Caco-2 (cell line): ENCODE results near the gene GADL1. TPM values are rescaled to one million over a fixed set of nuclear protein-coding genes. Genes with fewer than 3 reads are reported as not detected.

Experiments used
- BruUV-seq: library from RNA; stranded (reverse); fragments of 400-500 nt; replicated peaks from 2 replicates; lab custom pipeline; 2021; lab: Mats Ljungman, UMichigan
- CTCF ChIA-PET: fragments of 300-600 bp; sonication (Branson Sonifier 250); formaldehyde crosslinking; loops from one replicate; lab custom pipeline; 2022; ENCODE audit warnings: antibody characterized with exemption; lab: Charles Lee
- POLR2A ChIA-PET: fragments of 300-600 bp; sonication (Branson Sonifier 250); formaldehyde crosslinking; loops from one replicate; lab custom pipeline; 2022; ENCODE audit warnings: antibody characterized with exemption; lab: Charles Lee
- DNase-seq, 2 experiments: peaks; one replicate each; pipeline versions ENCODE4 v3.0.0 to v3.0.0-alpha.2; 2020 to 2022
- H3K27me3 ChIP-seq: replicated peaks from 2 replicates; pipeline ENCODE4 v1.6.0; 2011; ENCODE audit warnings: low read length; ENCODE audit not compliant: control insufficient read depth, insufficient read depth
- H3K36me3 ChIP-seq: 2 replicates; pipeline ENCODE4 v1.5.1; 2011; ENCODE audit warnings: low read length; ENCODE audit not compliant: control insufficient read depth, insufficient read depth
- H3K4me1 ChIP-seq: fragments of 250-450 bp; sonication (Bioruptor Pico); 2 replicates; pipeline ENCODE4 v1.5.1; 2020; ENCODE audit warnings: mild to moderate bottlenecking
- H3K4me3 ChIP-seq: 2 replicates; pipeline ENCODE4 v1.5.1; 2011; ENCODE audit warnings: low read depth, mild to moderate bottlenecking, control low read depth, low read length
- H3K9me3 ChIP-seq: fragments of 250-450 bp; sonication (Bioruptor Pico); 2 replicates; pipeline ENCODE4 v1.5.1; 2020; ENCODE audit warnings: mild to moderate bottlenecking, moderate library complexity
- H3K27ac Mint-ChIP-seq: one replicate; pipeline ENCODE4 v1.8.0; 2022; ENCODE audit warnings: mixed read lengths; ENCODE audit not compliant: unreplicated experiment
- H3K27me3 Mint-ChIP-seq: one replicate; pipeline ENCODE4 v1.8.0; 2022; ENCODE audit warnings: mixed read lengths; ENCODE audit not compliant: insufficient read depth, unreplicated experiment
- H3K36me3 Mint-ChIP-seq: one replicate; pipeline ENCODE4 v1.8.0; 2022; ENCODE audit warnings: mild to moderate bottlenecking, mixed read lengths; ENCODE audit not compliant: insufficient read depth, unreplicated experiment
- H3K4me1 Mint-ChIP-seq: one replicate; pipeline ENCODE4 v1.8.0; 2022; ENCODE audit warnings: low read depth, mixed read lengths; ENCODE audit not compliant: unreplicated experiment
- H3K4me3 Mint-ChIP-seq: one replicate; pipeline ENCODE4 v1.8.0; 2022; ENCODE audit warnings: mild to moderate bottlenecking, moderate library complexity, mixed read lengths; ENCODE audit not compliant: unreplicated experiment
- H3K9me3 Mint-ChIP-seq: one replicate; pipeline ENCODE4 v1.8.0; 2022; ENCODE audit warnings: mixed read lengths; ENCODE audit not compliant: unreplicated experiment
- intact Hi-C: fragments of 100-400 bp; cut with micrococcal nuclease; formaldehyde crosslinking; loops from one replicate; pipeline ENCODE4 v1.10.0; 2022; ENCODE audit not compliant: unreplicated experiment
- total RNA-seq: library from RNA; stranded (reverse); gene quantifications from 2 replicates; pipeline ENCODE4 v1.2.3, GENCODE V29; 2022
- TF ChIP-seq, protein P1 (sequence below), 2 experiments: fragments of 200-600 bp in 1 of 2; IDR thresholded peaks; 1 replicate in 1 of 2; 2 replicates in 1 of 2; pipeline versions ENCODE4 v1.5.1 to v1.8.0; 2011 to 2022; ENCODE audit warnings: antibody characterized with exemption in 1 of 2, control low read depth in 1 of 2, inconsistent platforms in 1 of 2, low read depth in 1 of 2, low read length in 1 of 2, mild to moderate bottlenecking in 1 of 2, moderate library complexity in 1 of 2; ENCODE audit not compliant: insufficient read depth in 1 of 2, severe bottlenecking in 1 of 2, unreplicated experiment in 1 of 2

Gene GADL1
- total RNA-seq, 1 experiment from 2014 or later, result 6.2 TPM

- H3K27me3 Mint-ChIP-seq, result no peaks in the 10 kb centered on the region
- DNase-seq, result no peak
- peaks cover 11% of the 10 kb centered on the region for H3K4me1 Mint-ChIP-seq
- intact Hi-C loops, result loop anchor here (5.0 kb wide), 1 partner anchor 136 kb away; no protein-coding TSS in a partner anchor
- BruUV-seq, result no TSS peak
- Histone ChIP-seq H3K4me3 (no peak overlapping the region), H3K27me3 (no peaks in the 10 kb centered on the region), H3K36me3 (no peaks in the 10 kb centered on the region), H3K9me3 (no peaks in the 10 kb centered on the region), H3K4me1 (0 out of 2 replicates have a peak, but pooled peaks cover 1% of the 10 kb centered on the region)
- H3K27ac Mint-ChIP-seq, result no peak overlapping the region
- no peaks in the 10 kb centered on the region for H3K36me3 Mint-ChIP-seq
- ChIA-PET CTCF (no interaction called here), POLR2A (no interaction called here)
- H3K4me3 Mint-ChIP-seq, result no peak overlapping the region
- TF ChIP-seq, protein P1, sequence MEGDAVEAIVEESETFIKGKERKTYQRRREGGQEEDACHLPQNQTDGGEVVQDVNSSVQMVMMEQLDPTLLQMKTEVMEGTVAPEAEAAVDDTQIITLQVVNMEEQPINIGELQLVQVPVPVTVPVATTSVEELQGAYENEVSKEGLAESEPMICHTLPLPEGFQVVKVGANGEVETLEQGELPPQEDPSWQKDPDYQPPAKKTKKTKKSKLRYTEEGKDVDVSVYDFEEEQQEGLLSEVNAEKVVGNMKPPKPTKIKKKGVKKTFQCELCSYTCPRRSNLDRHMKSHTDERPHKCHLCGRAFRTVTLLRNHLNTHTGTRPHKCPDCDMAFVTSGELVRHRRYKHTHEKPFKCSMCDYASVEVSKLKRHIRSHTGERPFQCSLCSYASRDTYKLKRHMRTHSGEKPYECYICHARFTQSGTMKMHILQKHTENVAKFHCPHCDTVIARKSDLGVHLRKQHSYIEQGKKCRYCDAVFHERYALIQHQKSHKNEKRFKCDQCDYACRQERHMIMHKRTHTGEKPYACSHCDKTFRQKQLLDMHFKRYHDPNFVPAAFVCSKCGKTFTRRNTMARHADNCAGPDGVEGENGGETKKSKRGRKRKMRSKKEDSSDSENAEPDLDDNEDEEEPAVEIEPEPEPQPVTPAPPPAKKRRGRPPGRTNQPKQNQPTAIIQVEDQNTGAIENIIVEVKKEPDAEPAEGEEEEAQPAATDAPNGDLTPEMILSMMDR (IDR thresholded peaks at IDR 0.05; ENCODE audit: insufficient read depth in 1 of 2, low read depth in 1 of 2, low read length in 1 of 2, severe bottlenecking in 1 of 2, unreplicated experiment in 1 of 2), result no peak
- H3K9me3 Mint-ChIP-seq, result no peaks in the 10 kb centered on the region
These were observed 118.2 kb downstream of the GADL1 start for GRCh38 chr3:30776186-30776815.

- H3K4me3 Mint-ChIP-seq, result no peak overlapping the region
- ChIA-PET POLR2A (no interaction called here), CTCF (no interaction called here)
- no peaks in the 10 kb centered on the region for H3K27me3 Mint-ChIP-seq
- H3K4me1 ChIP-seq, result peaks cover 14% of the 10 kb centered on the region
- BruUV-seq, result no TSS peak
- H3K36me3 Mint-ChIP-seq, result no peaks in the 10 kb centered on the region
- no peak overlapping the region for H3K4me3 ChIP-seq
- peaks cover 11% of the 10 kb centered on the region for H3K4me1 Mint-ChIP-seq
- no peaks in the 10 kb centered on the region for H3K9me3 ChIP-seq
- H3K9me3 Mint-ChIP-seq, result no peaks in the 10 kb centered on the region
- intact Hi-C loops, result loop anchor here (5.0 kb wide), 1 partner anchor 137 kb away; no protein-coding TSS in a partner anchor
- TF ChIP-seq, protein P1 (IDR thresholded peaks at IDR 0.05; ENCODE audit: insufficient read depth in 1 of 2, low read depth in 1 of 2, low read length in 1 of 2, severe bottlenecking in 1 of 2, unreplicated experiment in 1 of 2), result no peak
- no peaks in the 10 kb centered on the region for H3K36me3 ChIP-seq
- DNase-seq, result no peak
- H3K27ac Mint-ChIP-seq, result no peak overlapping the region
- H3K27me3 ChIP-seq, result no peaks in the 10 kb centered on the region
These were observed 119.4 kb downstream of the GADL1 start for GRCh38 chr3:30775040-30775439.

DNA sequence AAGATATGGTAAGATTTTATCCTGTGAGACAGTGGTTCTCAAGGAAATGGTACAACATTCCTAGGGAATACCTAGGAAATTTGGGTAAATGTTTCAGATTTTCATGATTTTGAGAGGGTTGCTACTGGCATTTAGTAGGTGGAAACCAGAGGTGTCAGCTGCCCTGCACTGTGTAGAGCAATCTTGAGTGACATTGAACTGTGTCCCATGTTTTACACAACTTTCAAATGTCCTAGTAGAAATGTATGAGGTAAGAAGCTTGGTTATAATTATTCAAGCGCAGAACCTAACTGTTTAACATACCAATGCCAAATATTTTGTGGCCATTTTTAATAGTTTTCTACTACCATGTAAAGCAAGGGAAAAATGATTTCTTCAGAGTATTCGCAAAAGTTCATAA, 120.4 kb downstream of the GADL1 start:
- Histone ChIP-seq H3K27me3 (no peaks in the 10 kb centered on the region), H3K4me3 (no peak overlapping the region), H3K9me3 (no peaks in the 10 kb centered on the region), H3K4me1 (peaks cover 14% of the 10 kb centered on the region), H3K36me3 (no peaks in the 10 kb centered on the region)
- Mint-ChIP-seq H3K4me1 (peaks cover 11% of the 10 kb centered on the region), H3K36me3 (no peaks in the 10 kb centered on the region), H3K27ac (no peak overlapping the region), H3K27me3 (no peaks in the 10 kb centered on the region), H3K4me3 (no peak overlapping the region), H3K9me3 (no peaks in the 10 kb centered on the region)
- BruUV-seq, result no TSS peak
- DNase-seq, result no peak
- intact Hi-C loops, result no loop called here
- TF ChIP-seq, protein P1 (IDR thresholded peaks at IDR 0.05; ENCODE audit: insufficient read depth in 1 of 2, low read depth in 1 of 2, low read length in 1 of 2, severe bottlenecking in 1 of 2, unreplicated experiment in 1 of 2), result no peak
- POLR2A ChIA-PET, result no interaction called here
- CTCF ChIA-PET, result no interaction called here
